ENCODE results near the gene SLC30A1.

Gene SLC30A1

GRCh38 chr1:211529011-211529410 is 50.0 kb downstream of the SLC30A1 start:
- no peaks in the 10 kb centered on the region for H3K4me1 ChIP-seq (ENCODE audit: control insufficient read depth in 1 of 2, insufficient read depth in 2 of 2, low read length in 2 of 2)
- no peaks in the 10 kb centered on the region for H3K36me3 ChIP-seq (ENCODE audit: control insufficient read depth in 1 of 2, insufficient read depth in 2 of 2, low read length in 2 of 2)
- H3K27ac ChIP-seq (ENCODE audit: low read length) = no peak overlapping the region
- H3K27me3 ChIP-seq (ENCODE audit: low read depth, low read length) = no peaks in the 10 kb centered on the region
- H3K4me3 ChIP-seq (ENCODE audit: low read depth in 1 of 2, low read length in 2 of 2) = no peak overlapping the region
- no peaks in the 10 kb centered on the region for H3K9me3 ChIP-seq (ENCODE audit: control insufficient read depth in 1 of 2, low read length in 2 of 2)

GRCh38 chr1:211527888-211528287 is 51.1 kb downstream of the SLC30A1 start:
- Histone ChIP-seq H3K9me3 (ENCODE audit: control insufficient read depth in 1 of 2, low read length in 2 of 2) (no peaks in the 10 kb centered on the region), H3K36me3 (ENCODE audit: control insufficient read depth in 1 of 2, insufficient read depth in 2 of 2, low read length in 2 of 2) (no peaks in the 10 kb centered on the region), H3K27ac (ENCODE audit: low read length) (no peak overlapping the region), H3K27me3 (ENCODE audit: low read depth, low read length) (no peaks in the 10 kb centered on the region), H3K4me3 (ENCODE audit: low read depth in 1 of 2, low read length in 2 of 2) (no peak overlapping the region), H3K4me1 (ENCODE audit: control insufficient read depth in 1 of 2, insufficient read depth in 2 of 2, low read length in 2 of 2) (no peaks in the 10 kb centered on the region)

GRCh38 chr1:211527006-211527405 is 52.0 kb downstream of the SLC30A1 start:
- H3K27ac ChIP-seq (ENCODE audit: low read length) = no peak overlapping the region
- H3K4me1 ChIP-seq (ENCODE audit: control insufficient read depth in 1 of 2, insufficient read depth in 2 of 2, low read length in 2 of 2) = no peaks in the 10 kb centered on the region

GRCh38 chr1:211526101-211526500 is 52.9 kb downstream of the SLC30A1 start:
- no peaks in the 10 kb centered on the region for H3K4me1 ChIP-seq (ENCODE audit: control insufficient read depth in 1 of 2, insufficient read depth in 2 of 2, low read length in 2 of 2)
- no peak overlapping the region for H3K27ac ChIP-seq (ENCODE audit: low read length)
- H3K27me3 ChIP-seq (ENCODE audit: low read depth, low read length) = no peaks in the 10 kb centered on the region
- no peaks in the 10 kb centered on the region for H3K9me3 ChIP-seq (ENCODE audit: control insufficient read depth in 1 of 2, low read length in 2 of 2)
- H3K36me3 ChIP-seq (ENCODE audit: control insufficient read depth in 1 of 2, insufficient read depth in 2 of 2, low read length in 2 of 2) = no peaks in the 10 kb centered on the region
- H3K4me3 ChIP-seq (ENCODE audit: low read depth in 1 of 2, low read length in 2 of 2) = no peak overlapping the region

More at GRCh38 chr1:211527006-211527405, 52.0 kb downstream of the SLC30A1 start:
- Histone ChIP-seq H3K36me3 (ENCODE audit: control insufficient read depth in 1 of 2, insufficient read depth in 2 of 2, low read length in 2 of 2) (no peaks in the 10 kb centered on the region), H3K9me3 (ENCODE audit: control insufficient read depth in 1 of 2, low read length in 2 of 2) (no peaks in the 10 kb centered on the region), H3K4me3 (ENCODE audit: low read depth in 1 of 2, low read length in 2 of 2) (no peak overlapping the region), H3K27me3 (ENCODE audit: low read depth, low read length) (no peaks in the 10 kb centered on the region)

GRCh38 chr1:211525101-211525676 is 53.8 kb downstream of the SLC30A1 start:
- Histone ChIP-seq H3K27me3 (ENCODE audit: low read depth, low read length) (no peaks in the 10 kb centered on the region), H3K36me3 (ENCODE audit: control insufficient read depth in 1 of 2, insufficient read depth in 2 of 2, low read length in 2 of 2) (no peaks in the 10 kb centered on the region)

GRCh38 chr1:211524521-211524920 is 54.4 kb downstream of the SLC30A1 start:
- Histone ChIP-seq H3K4me1 (ENCODE audit: control insufficient read depth in 1 of 2, insufficient read depth in 2 of 2, low read length in 2 of 2) (no peaks in the 10 kb centered on the region), H3K27ac (ENCODE audit: low read length) (no peak overlapping the region)

More at GRCh38 chr1:211525101-211525676, 53.8 kb downstream of the SLC30A1 start:
- H3K4me3 ChIP-seq (ENCODE audit: low read depth in 1 of 2, low read length in 2 of 2) = no peak overlapping the region
- no peaks in the 10 kb centered on the region for H3K9me3 ChIP-seq (ENCODE audit: control insufficient read depth in 1 of 2, low read length in 2 of 2)
- no peaks in the 10 kb centered on the region for H3K4me1 ChIP-seq (ENCODE audit: control insufficient read depth in 1 of 2, insufficient read depth in 2 of 2, low read length in 2 of 2)
- no peak overlapping the region for H3K27ac ChIP-seq (ENCODE audit: low read length)

GRCh38 chr1:211522804-211523203 is 56.2 kb downstream of the SLC30A1 start:
- Histone ChIP-seq H3K4me1 (ENCODE audit: control insufficient read depth in 1 of 2, insufficient read depth in 2 of 2, low read length in 2 of 2) (no peaks in the 10 kb centered on the region), H3K27ac (ENCODE audit: low read length) (no peak overlapping the region), H3K4me3 (ENCODE audit: low read depth in 1 of 2, low read length in 2 of 2) (no peak overlapping the region), H3K27me3 (ENCODE audit: low read depth, low read length) (no peaks in the 10 kb centered on the region), H3K9me3 (ENCODE audit: control insufficient read depth in 1 of 2, low read length in 2 of 2) (no peaks in the 10 kb centered on the region), H3K36me3 (ENCODE audit: control insufficient read depth in 1 of 2, insufficient read depth in 2 of 2, low read length in 2 of 2) (no peaks in the 10 kb centered on the region)

More at GRCh38 chr1:211524521-211524920, 54.4 kb downstream of the SLC30A1 start:
- no peaks in the 10 kb centered on the region for H3K36me3 ChIP-seq (ENCODE audit: control insufficient read depth in 1 of 2, insufficient read depth in 2 of 2, low read length in 2 of 2)
- no peaks in the 10 kb centered on the region for H3K9me3 ChIP-seq (ENCODE audit: control insufficient read depth in 1 of 2, low read length in 2 of 2)
- H3K4me3 ChIP-seq (ENCODE audit: low read depth in 1 of 2, low read length in 2 of 2) = no peak overlapping the region
- no peaks in the 10 kb centered on the region for H3K27me3 ChIP-seq (ENCODE audit: low read depth, low read length)

All from muscle layer of duodenum (tissue), 2 donors.